HG02610 (cell line): ENCODE measurements around the gene TRIM21.
"Not testable (repeated sequence)": the region's sequence is repeated elsewhere in the genome, so short reads cannot be mapped to it uniquely, and the experiment has no call there.

Experiments used
- ATAC-seq: cut with Tn5 transposase; IDR thresholded peaks from one replicate; pipeline ENCODE4 v1.9.1; 2021; ENCODE audit warnings: mild to moderate bottlenecking, moderate library complexity; ENCODE audit not compliant: unreplicated experiment

Gene TRIM21

GRCh38 chr11:4393209-4393857 is at the start of gene TRIM21:
TSS of gene TRIM21 (minus strand) at chr11:4393702. CDS start at chr11:4390409, 3,293 bp downstream.
- ATAC-seq: peak; percentile 99

GRCh38 chr11:4441515-4441914 is 48.0 kb upstream of the TRIM21 start:
- no peak for ATAC-seq

- ATAC-seq: no peak
These were observed 42.9 kb upstream of the TRIM21 start for GRCh38 chr11:4436411-4436810.

GRCh38 chr11:4433856-4434255 is 40.4 kb upstream of the TRIM21 start:
- ATAC-seq: no peak

GRCh38 chr11:4430051-4430450 is 36.5 kb upstream of the TRIM21 start:
- ATAC-seq: no peak

- ATAC-seq: no peak
These were observed 24.9 kb upstream of the TRIM21 start for GRCh38 chr11:4418403-4418802.

- ATAC-seq: no peak
These were observed 23.3 kb upstream of the TRIM21 start for GRCh38 chr11:4416816-4417215.

GRCh38 chr11:4416306-4416705 is 22.8 kb upstream of the TRIM21 start:
- no peak for ATAC-seq

GRCh38 chr11:4406206-4406605 is 12.7 kb upstream of the TRIM21 start:
- ATAC-seq: not testable (repeated sequence)

- ATAC-seq: no peak
These were observed 339 bp upstream of the TRIM21 start for GRCh38 chr11:4393858-4394223.

- ATAC-seq: no peak
These were observed 5.3 kb downstream of the TRIM21 start for GRCh38 chr11:4388221-4388620.

GRCh38 chr11:4385978-4386740 is 7.3 kb downstream of the TRIM21 start:
- ATAC-seq: no peak

- no peak for ATAC-seq
These were observed 11.6 kb downstream of the TRIM21 start for GRCh38 chr11:4381901-4382300.

- no peak for ATAC-seq
These were observed 17.9 kb downstream of the TRIM21 start for GRCh38 chr11:4375431-4376140.

GRCh38 chr11:4370166-4370565 is 23.3 kb downstream of the TRIM21 start:
- ATAC-seq: no peak

- ATAC-seq: no peak
These were observed 25.2 kb downstream of the TRIM21 start, which contains the start of gene OR52B4 for GRCh38 chr11:4368286-4368685. TSS of gene OR52B4 (minus strand) at chr11:4368386. CDS start at chr11:4368295, 91 bp downstream.

GRCh38 chr11:4348142-4348541 is 45.4 kb downstream of the TRIM21 start:
- not testable (repeated sequence) for ATAC-seq

- not testable (repeated sequence) for ATAC-seq
These were observed 48.1 kb downstream of the TRIM21 start for GRCh38 chr11:4345366-4345765.
